ENCODE data around the gene CLIC4.

GRCh38 chr1:24806588-24806987, 61.3 kb downstream of the CLIC4 start:
- TF ChIP-seq POLR2A (IDR thresholded peaks at IDR 0.05) (no peak), CTCF (IDR thresholded peaks at IDR 0.05 in 4 of 5, conservative IDR thresholded peaks at IDR 0.05 in 1 of 5) (no peak)
